ENCODE results near the gene LCK.

DNA sequence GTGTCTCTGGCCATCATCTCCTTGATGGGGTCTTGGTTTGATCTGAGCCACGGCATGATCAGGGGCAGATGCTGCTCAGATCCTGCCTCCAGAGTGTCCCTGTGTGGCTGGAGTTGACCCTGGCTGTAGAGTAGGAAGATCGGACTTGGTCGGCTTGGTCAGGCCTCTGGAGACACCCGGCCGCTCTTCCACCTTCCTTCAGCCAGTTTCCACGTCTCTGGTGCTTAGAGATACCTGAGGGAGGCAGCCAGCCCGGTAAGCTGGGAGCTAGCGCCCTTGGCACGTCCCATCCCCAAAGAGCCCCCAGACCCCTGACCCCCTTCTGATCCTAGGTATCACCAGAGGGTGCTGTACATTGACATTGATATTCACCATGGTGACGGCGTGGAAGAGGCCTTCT is 76.1 kb downstream of the LCK start:
- TF ChIP-seq, protein P1, sequence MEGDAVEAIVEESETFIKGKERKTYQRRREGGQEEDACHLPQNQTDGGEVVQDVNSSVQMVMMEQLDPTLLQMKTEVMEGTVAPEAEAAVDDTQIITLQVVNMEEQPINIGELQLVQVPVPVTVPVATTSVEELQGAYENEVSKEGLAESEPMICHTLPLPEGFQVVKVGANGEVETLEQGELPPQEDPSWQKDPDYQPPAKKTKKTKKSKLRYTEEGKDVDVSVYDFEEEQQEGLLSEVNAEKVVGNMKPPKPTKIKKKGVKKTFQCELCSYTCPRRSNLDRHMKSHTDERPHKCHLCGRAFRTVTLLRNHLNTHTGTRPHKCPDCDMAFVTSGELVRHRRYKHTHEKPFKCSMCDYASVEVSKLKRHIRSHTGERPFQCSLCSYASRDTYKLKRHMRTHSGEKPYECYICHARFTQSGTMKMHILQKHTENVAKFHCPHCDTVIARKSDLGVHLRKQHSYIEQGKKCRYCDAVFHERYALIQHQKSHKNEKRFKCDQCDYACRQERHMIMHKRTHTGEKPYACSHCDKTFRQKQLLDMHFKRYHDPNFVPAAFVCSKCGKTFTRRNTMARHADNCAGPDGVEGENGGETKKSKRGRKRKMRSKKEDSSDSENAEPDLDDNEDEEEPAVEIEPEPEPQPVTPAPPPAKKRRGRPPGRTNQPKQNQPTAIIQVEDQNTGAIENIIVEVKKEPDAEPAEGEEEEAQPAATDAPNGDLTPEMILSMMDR (IDR thresholded peaks at IDR 0.05) = no peak
- TF ChIP-seq POLR2A (IDR thresholded peaks at IDR 0.05) (no peak), EP300 (IDR thresholded peaks at IDR 0.05) (no peak)
